Measurements from ENCODE around the gene RAB40AL.

Gene RAB40AL

GRCh38 chrX:102983205-102983604, 46.1 kb downstream of the RAB40AL start:
- no peak for DNase-seq

GRCh38 chrX:102985192-102985591, 48.1 kb downstream of the RAB40AL start:
- no peak for DNase-seq
